ENCODE measurements around the gene NUP43.
A peak's percentile ranks its signal among the peaks of the same experiment; 100 is the strongest.
"Not testable (repeated sequence)": the region's sequence is repeated elsewhere in the genome, so short reads cannot be mapped to it uniquely, and the experiment has no call there.

Gene NUP43, protein sequence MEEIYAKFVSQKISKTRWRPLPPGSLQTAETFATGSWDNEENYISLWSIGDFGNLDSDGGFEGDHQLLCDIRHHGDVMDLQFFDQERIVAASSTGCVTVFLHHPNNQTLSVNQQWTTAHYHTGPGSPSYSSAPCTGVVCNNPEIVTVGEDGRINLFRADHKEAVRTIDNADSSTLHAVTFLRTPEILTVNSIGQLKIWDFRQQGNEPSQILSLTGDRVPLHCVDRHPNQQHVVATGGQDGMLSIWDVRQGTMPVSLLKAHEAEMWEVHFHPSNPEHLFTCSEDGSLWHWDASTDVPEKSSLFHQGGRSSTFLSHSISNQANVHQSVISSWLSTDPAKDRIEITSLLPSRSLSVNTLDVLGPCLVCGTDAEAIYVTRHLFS

DNA sequence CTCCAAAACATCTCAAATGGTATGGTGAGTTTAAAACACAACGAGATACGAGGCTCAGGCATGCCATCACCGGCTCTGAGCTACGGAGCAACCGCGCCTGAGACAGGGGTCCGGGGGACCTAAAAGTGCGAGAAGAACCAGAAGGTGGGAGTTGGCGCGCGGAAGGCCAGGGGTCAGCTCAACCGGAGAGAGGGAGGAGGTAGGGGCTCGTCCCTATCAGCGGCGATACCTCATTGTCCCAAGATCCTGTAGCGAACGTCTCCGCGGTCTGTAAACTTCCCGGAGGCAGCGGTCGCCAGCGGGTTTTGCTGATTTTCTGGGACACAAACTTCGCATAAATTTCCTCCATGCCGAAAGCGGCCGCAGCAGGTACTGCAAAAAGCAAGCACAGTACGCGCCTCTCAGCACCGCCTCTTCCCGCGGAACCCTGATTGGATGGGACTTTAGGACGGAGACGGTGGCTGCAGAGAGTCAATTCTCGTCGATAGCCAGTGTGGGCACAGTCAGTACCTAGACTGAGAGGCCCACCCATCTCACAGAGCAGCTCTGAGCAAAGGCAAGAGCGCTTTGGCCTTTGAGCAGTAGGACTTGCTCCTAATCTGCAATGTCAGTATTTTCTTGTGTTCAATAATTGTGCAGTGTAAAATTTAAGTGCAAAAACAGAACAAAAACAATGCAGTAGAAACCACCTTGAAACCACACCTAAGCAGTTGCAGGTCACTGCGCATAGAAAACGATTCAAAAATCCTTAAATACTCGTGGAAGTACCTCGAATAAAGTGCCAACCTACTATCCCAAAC, at the start of gene NUP43:
TSS of gene NUP43 (minus strand) at position 383 of the 800 bp plus-strand sequence. CDS start at position 349, 34 bp downstream.
- DNase-seq = peak; percentile 85

DNA sequence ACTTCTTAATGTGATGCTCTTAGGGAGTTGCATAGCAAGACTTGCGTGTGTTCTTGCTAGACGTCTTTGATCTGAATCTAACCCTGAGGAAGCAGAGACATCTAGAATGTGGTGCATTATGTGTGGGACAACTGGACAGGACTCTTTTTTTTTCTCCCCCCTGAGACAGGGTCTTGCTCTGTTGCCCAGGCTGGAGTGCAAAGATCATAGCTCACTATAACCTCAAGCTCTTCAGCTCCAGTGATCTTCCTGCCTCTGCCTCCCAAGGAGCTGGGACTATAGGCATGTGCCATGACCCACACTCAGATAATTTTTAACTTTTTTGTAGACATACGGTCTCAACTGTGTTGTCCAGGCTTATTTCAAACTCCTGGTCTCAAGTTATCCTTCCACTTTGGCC, 37.2 kb upstream of the NUP43 start:
- DNase-seq = no peak

DNA sequence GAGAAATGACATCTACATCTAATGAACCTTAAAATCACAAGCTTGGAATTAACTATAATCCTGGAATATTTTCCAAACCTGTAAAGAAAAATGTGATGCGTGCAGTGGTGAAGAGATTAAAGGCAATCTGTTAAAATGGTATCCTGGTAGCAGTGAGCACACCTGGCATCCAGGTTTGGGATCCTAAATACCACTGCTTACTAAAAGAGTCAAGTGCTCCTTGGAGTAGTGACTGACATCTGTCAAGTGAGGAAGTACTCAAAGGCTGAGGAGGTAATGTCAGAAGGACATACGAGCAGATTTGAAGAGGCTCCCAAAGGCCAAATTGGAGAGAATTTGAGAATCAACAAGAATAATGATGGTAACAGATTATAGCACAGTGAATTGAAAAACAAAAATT, 36.0 kb upstream of the NUP43 start:
- DNase-seq = no peak

DNA sequence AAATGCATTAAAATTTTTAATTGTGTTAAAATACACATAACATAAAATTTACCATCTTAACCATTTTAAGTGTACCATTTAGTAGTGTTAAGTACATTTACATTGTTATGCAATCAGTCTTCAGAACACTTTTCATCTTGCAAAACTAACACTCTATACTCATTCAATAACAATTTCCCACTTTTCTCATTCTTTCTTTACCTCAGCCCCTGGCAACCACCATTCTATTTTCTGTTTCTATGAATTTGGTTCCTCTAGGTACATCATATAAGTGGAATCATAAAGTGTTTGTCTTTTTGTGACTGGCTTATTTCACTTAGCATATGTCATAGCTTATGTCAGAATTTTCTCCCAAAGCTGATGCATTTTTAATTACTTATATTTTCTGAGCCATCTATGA, 35.4 kb upstream of the NUP43 start:
- DNase-seq = no peak

DNA sequence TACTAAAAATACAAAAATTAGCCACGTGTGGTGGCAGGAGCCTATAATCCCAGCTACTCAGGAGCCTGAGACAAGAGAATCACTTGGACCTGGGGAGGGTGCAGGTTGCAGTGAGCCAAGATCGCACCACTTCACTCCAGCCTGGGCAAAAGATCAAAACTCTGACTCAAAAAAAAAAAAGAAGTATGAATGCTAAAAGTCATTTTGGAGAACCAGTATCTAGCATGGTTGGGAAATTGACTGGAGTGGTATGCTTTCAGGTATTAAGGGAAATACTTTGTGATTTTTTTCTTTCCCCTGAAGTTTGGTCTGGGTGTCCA, 33.3 kb upstream of the NUP43 start:
- DNase-seq = no peak

DNA sequence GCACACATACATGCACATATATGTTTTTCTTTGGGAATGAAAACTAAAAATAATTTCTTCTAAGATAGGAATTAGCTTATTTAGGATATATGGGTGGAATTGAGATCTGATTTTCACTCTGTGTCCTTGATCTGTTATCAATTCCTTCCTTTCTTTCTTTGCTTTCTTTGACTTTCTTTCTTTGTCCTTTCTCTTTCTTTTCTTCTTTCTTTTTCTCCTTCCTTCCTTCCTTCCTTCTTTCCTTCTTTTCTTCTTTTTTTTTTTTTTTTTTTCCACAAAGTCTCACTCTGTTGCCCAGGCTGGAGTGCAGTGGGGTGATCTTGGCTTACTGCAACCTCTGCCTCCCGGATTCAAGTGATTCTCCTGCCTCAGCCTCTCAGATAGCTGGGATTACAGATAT, 31.3 kb upstream of the NUP43 start:
- DNase-seq = no peak

DNA sequence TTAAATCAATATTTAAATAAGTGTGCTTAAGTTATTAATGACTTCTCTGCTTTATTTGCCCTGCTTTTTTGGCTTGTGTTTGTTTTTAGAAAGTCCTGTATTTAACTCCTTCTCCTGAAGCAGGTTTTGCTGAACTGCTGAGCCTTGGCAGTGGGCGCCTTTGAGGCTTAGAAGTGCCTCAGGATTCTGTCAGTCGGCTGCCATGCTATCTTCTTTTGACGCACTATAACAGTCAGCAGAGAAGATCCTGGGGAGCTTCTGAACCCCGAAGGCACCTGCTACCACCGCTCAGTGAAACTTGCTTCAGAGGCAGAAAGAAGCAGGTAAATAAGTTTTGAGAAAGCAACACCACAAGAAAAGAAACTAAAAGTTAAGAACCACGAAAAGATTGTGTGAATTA, 25.6 kb upstream of the NUP43 start:
- DNase-seq = no peak

DNA sequence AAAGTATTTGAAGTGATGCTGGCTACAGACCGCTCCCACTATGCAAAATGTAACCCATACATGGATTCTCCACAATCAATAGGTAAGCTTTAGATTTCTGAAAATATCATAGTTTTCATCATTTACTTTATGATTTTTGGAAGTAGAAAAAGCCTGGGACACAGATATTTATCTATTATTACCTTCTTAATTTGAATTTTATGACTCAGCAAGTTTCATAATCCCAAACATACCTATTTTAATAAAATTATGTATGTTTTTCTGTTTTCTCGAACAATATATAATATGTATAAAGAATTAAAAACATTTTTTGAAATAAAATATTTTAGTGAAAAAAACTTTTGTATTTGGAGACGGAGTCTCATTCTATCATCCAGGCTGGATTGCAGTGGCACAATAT, 24.9 kb upstream of the NUP43 start:
- DNase-seq = no peak

DNA sequence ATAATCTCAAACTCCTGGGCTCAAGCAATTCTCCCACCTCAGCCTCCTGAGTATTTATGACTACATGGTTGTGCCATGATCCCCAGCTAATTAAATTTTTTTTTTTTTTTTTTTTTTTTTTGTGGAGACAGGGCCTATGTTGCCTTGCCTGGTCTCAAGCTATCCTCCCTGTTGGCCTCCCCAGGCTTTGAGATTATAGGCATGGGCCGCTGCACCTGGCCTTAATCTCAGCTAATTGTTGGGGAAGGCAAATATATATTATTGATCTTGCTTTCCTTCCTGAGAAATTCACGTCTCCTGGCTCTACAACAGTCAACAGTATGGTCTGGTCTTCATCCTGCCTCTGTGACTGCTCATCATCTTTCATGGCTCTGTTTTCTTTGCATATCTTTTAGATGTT, 23.3 kb upstream of the NUP43 start:
- no peak for DNase-seq

DNA sequence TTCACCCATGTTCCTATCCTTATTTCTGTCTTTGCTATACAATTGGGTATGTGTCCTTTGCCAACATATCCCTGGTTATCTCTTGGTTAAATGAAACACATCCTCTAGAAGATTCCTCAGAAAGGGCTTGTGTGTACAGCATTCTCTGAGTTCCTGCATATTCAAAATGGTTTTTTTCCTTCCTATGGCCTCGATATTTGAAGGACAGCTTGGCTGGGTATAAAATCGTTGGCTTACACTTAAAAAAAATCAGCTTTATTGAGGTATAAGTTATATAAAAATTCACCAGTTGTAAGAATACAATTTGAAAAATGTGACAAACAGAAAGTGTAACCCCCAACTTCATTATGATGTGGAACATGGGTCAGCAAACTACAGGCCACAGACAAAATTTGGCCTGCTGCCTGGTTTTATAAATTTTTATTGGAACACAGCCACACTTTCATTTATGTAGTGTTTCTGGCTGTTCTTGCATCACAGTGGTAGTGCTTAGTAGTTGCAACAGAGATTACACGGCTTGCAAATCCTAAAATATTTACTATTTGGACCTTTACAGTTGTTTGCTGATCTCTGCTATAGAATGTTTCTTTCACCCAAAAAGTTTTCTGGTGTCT, 19.9 kb upstream of the NUP43 start:
- DNase-seq = no peak

DNA sequence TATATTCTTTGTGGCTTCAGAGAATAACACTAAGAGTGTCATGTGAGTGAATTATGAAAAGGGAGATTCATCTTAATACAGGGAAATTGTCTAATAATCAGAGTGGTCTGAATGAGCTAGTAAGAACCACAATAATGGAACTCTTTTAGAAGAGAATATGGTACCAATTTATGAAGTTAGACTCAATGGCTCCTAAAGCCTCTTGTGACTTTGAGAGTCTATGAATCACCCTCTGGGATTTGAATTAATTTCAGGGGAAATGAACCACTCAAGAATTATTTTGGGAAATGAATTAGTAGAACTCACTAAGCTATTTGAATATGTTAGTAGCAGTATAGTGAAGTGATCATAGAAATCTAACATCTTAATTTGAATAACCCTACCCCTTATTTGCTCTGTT, 17.5 kb upstream of the NUP43 start:
- no peak for DNase-seq

DNA sequence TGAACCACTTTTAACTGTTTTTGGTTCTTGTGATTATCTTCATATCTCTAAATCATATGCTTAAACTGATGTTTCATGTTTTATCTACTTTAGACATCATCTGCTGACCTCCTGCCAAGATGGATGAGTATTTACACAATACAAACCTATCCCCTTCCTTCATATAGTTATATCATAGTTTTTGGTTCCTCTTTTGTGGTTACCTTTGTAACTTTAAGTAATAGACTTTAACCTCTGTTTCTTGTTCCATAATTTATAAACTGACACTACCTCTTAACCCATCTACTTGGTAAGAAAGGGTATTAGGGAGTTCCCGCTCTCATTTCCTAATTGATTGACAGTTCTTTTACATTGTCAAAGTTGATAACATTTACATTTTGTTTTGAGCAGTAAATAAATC, 15.1 kb upstream of the NUP43 start:
- DNase-seq = no peak

DNA sequence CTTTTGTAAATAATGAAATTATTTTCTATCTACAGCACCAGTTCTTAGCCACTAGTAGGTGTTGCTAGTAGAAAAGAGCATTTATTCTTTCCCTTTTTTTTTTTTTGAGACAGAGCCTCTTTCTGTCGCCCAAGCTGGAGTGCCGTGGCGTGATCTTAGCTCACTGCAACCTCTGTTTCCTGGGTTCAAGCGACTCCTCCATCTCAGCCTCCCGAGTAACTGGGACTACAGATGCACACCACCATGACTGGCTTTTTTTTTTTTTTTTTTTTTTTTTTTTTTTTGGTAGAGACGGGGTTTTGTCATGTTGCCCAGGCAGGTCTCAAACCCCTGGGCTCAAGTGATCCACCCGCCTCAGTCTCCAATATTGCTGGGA, 9.9 kb upstream of the NUP43 start:
- DNase-seq = no peak

DNA sequence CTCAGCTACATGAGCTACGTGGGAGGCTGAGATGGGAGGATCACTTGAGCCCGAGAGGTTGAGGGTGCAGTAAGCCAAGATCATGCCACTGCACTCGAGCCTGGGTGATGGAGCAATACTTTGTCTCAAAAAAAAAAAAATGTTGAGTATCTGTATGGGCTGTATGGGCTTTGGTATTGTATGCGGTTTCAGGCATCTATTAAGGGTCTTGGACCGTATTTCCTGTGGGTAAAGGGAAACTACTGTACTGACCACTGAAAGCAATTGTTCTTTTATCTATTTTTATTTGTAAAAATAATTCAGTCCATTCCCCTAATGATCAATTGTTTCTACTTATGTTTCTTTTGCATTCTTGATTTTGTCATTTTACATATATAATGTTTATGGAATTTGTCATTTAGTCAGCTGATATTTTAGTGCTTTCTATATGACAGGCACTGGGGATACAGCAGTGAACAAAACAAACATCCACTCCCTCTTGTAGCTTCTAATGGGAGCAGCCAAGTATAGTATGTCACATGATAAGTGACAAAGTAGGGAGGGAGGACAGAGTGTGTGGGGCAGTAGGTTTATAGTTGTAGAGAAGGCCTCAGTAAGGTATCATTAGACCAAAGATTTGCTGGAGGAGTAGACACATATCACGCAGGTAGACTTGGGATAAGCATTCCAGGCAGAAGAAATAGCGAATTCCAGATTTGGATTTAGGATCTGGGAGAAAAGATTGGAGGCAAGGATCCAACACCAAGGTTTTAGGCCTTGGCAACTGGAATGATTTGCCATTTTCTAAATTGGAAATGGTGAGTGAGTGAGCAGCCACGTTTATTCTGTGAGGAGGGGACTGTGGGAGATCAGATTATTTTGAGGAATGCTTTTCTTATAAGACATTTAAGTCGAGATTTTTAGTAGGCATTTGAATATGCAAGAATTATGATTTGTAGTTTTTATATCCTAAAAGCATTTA, 9.3 kb upstream of the NUP43 start:
- DNase-seq = no peak

DNA sequence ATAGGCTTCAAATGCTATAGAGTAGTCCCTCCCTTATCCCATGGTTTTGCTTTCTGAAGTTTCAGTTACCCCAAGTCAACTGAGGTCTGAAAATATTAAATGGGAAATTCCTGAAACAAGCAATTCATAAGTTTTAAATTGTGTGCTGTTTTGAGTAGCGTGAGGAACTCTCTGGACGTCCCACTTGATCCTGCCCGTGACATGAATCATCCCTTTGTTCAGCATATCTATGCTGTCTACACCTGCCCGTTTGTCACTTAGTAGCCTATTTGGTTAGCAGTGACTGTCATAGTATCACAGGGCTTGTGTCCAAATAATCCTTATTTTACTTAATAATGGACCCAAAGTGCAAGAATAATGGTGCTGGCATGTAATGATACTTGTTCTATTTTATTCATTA, 8.2 kb upstream of the NUP43 start:
- DNase-seq = no peak

DNA sequence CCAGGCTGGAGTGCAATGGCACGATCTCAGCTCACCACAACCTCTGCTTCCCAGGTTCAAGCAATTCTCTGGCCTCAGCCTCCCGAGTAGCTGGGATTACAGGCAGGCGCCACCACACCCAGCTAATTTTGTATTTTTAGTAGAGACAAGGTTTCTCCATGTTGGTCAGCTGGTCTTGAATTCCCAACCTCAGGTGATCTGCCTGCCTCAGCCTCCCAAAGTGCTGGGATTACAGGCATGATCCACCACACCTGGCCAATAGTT, 7.0 kb upstream of the NUP43 start:
- not testable (repeated sequence) for DNase-seq

DNA sequence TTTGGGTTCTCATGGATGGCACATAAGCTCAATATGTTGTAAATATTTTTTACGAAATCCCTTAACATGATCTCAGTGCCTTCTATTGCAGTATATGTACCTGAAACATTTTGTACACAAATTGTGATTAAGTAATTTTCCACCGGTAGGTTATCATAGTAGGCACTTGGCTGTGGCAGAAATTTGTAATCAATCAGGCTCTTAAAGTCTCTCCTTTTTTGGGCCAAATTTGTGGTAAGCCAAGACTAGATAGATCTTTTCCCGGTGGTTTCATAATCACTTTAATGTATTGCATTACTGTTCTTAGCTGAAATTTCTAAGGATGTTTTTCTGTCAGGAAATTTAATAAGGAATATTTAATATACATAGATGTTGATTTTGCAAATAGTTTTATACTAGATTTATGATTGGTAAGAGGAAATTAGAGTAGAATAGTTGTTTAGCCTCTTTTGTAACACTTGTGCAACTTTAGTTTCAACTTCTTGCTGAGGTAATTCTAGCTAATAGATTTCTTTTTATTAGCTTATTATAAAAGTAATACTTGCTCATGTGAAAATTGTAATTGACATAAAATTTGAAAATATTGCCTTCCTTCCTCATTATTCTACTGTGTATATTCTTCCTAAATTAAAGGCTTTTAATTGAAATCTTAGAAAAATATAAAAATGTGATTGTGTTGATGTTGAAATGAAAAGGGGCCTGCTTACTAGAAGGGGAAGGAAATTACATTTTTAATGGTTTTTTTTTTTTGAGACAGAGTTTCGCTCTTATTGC, 6.5 kb upstream of the NUP43 start:
- no peak for DNase-seq

DNA sequence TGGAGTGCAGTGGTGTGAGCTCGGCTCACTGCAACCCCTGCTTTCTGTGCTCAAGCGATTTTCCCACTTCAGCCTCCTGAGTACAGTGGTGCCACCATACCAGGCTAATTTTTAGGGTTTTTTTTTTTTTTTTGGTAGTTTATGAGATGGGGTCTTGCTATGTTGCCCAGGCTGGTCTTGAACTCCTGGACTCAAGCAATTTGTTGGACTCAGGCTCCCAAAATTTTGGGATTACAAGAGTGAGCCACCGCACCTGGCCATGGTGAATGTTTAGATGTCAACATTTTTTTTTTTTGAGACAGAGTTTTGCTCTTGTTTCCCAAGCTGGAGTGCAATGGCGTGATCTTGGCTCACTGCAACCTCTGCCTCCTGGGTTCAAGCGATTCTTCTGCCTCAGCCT, 5.6 kb upstream of the NUP43 start:
- not testable (repeated sequence) for DNase-seq

DNA sequence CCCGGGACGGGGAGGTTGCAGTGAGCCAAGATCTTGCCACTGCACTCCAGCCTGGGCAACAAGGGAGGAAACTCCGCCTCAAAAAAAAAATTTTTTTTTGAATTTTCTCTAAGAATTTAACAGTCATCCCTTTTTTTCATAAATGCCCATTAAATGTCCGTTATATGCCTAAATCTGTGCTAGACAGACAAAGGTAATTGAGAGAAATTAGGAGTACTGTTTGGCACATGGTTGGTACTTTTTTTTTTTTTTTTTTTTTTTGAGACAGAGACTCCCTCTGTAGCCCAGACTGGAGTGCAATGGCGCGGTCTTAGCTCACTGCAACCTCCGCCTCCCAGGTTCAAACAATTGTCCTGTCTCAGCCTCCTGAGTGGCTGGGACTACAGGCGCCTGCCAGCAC, 4.9 kb upstream of the NUP43 start:
- DNase-seq = no peak

DNA sequence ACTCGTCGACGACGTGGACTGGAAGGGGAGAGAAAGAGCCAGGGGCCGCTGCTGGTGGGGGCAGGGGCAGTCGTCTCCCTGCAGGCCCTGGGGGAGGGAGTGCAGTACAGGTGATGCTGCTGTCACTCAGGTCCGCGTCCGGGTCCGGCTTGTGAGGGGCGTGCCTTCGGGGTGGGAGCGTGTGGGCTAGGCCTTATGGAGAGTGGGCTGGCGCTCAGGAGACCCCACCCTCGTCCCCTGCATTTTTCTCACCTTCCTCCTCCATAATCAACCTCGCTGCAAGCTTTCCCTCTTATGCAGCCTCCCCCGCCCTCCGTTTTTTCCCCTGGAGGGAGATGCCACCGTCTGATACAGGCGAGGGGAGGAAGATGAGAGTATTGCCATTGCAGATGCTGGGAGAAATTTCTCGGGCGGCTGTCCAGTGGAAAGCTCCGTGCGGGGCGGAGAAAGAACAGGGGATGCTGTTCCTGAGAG, 3.8 kb upstream of the NUP43 start:
- DNase-seq = peak; percentile 48

DNA sequence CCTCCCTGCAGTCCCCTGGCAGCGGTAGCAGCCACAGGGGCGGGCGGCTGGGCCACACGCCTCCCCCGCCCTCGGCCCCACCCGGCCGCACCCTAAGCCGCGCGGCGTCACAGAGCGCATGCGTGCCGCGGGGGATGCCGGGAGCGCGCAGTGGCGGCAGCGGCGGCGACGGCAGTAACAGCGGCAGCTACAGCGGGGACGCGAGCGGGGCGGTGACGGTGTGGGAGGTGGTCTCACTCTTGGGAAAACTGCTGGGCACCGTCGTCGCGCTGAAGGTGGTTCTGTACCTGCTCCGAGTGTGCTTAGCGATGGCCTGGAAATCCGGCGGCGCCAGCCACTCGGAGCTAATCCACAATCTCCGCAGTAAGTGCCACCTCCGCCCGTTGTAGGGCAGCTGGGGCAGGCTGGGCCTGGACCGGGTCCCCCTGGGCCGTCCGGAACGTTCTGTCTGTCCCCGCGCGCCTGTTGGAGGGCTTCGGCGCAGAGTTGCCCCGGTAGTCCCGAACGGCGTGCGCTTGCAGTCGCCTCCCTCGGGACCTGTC, 3.3 kb upstream of the NUP43 start, which contains the start of gene PCMT1:
TSS of gene PCMT1 (plus strand) at position 148 of the 542 bp plus-strand sequence. CDS start at position 309, 161 bp downstream.
- DNase-seq = peak; percentile 81

DNA sequence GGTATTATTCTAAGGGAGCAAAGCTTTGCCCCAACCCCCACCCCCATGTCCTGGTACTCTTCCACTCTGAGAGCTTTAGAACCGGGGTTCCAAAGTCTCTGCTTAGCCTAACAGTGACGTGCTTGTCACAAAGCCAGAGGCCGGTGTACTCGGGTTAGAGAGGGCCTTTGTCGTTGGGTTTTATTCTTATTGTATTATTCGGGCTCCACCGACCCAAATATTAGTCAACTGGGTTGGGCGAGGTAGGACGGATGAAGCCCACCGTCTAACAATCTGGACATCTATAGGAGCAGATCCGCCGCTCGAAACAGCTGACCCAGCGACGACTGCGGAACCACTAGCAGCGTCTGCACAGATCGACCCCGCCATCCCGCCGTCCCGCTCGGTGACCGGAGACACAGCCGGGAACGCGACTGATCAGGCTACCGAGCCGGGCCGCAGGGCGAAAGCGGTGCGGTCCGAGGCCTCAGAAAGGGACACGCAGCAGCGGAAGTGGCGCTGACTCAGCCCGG, 2.8 kb upstream of the NUP43 start:
- not testable (repeated sequence) for DNase-seq
